ENCODE results near the gene JARID2. TPM values are rescaled to one million over a fixed set of nuclear protein-coding genes. Genes with fewer than 3 reads are reported as not detected.

The JARID2 gene
- total and polyA plus RNA-seq, 9 of the 15 experiments (the other 6 are each of a cell fraction or from before 2014, with no cell fraction given): 5.0 to 29.0 (median 15.6) TPM

GRCh38 chr6:15308435-15309213, 62.8 kb downstream of the JARID2 start (continued):
- no peak for TF ChIP-seq AFF4 (CRISPR knock-in tag; IDR thresholded peaks at IDR 0.05)
- no peak for TF ChIP-seq NCOA1 (IDR thresholded peaks at IDR 0.05; ENCODE audit: low read depth)
- no peak for TF ChIP-seq ZNF354B (CRISPR knock-in tag; IDR thresholded peaks at IDR 0.05)
- TF ChIP-seq ZNF75A (CRISPR knock-in tag; IDR thresholded peaks at IDR 0.05): no peak
- TF ChIP-seq MNT (conservative IDR thresholded peaks at IDR 0.05): 0 out of 4 replicates have a peak, but pooled peaks of 1 of the 2 experiments have one; percentile 24
- TF ChIP-seq GABPA (tag; conservative IDR thresholded peaks at IDR 0.05; ENCODE audit: low read depth): peak; percentile 56
- TF ChIP-seq RNF2 (IDR thresholded peaks at IDR 0.05): no peak
- TF ChIP-seq TRIM28 (IDR thresholded peaks at IDR 0.05): no peak
- no peak for TF ChIP-seq SNRNP70 (optimal IDR thresholded peaks at IDR 0.05; ENCODE audit: low read depth, low read length)
- TF ChIP-seq NFE2L1 (tag; IDR thresholded peaks at IDR 0.05; ENCODE audit: borderline replicate concordance, low read depth): no peak
- TF ChIP-seq ZFPM2 (CRISPR knock-in tag; IDR thresholded peaks at IDR 0.05): no peak
- TF ChIP-seq ETV1 (tag; conservative IDR thresholded peaks at IDR 0.05; ENCODE audit: low read depth): peak; percentile 61
- no peak for TF ChIP-seq ZNF431 (CRISPR knock-in tag; IDR thresholded peaks at IDR 0.05)
- TF ChIP-seq ATF3 (IDR thresholded peaks at IDR 0.05): no peak
- no peak for TF ChIP-seq ATF3 (CRISPR knock-in tag; conservative IDR thresholded peaks at IDR 0.05)
- no peak for TF ChIP-seq PATZ1 (CRISPR knock-in tag; IDR thresholded peaks at IDR 0.05; ENCODE audit: borderline replicate concordance)
- TF ChIP-seq EGR1 (conservative IDR thresholded peaks at IDR 0.05): no peak
- peak; percentile 26 for TF ChIP-seq MEIS2 (IDR thresholded peaks at IDR 0.05; ENCODE audit: partially characterized antibody)
- TF ChIP-seq ATF7 (IDR thresholded peaks at IDR 0.05): no peak
- no peak for TF ChIP-seq MYBL2 (IDR thresholded peaks at IDR 0.05; ENCODE audit: low read depth)
- no peak for TF ChIP-seq MYBL2 (CRISPR knock-in tag; IDR thresholded peaks at IDR 0.05; ENCODE audit: borderline replicate concordance)
- no peak for TF ChIP-seq NFXL1 (CRISPR knock-in tag; IDR thresholded peaks at IDR 0.05)

All from K562 (cell line).